8988T (cell line): Measurements from ENCODE around the gene GPSM3.
"Not testable (repeated sequence)": the region's sequence is repeated elsewhere in the genome, so short reads cannot be mapped to it uniquely, and the experiment has no call there.

ENCODE experiments used
- DNase-seq: peaks from one replicate; pipeline ENCODE4 v3.0.0; 2011

GPSM3 gene

GRCh38 chr6:32148289-32149091, 44.0 kb downstream of the GPSM3 start:
- no peak for DNase-seq

GRCh38 chr6:32147401-32148132, 44.9 kb downstream of the GPSM3 start:
- no peak for DNase-seq

GRCh38 chr6:32146687-32147086, 45.8 kb downstream of the GPSM3 start:
- DNase-seq, result no peak

GRCh38 chr6:32146287-32146686, 46.2 kb downstream of the GPSM3 start:
- DNase-seq, result no peak

- DNase-seq, result not testable (repeated sequence)
Observed at GRCh38 chr6:32144238-32144637, 48.2 kb downstream of the GPSM3 start.
